Gastroesophageal sphincter (tissue), 4 donors: Measurements from ENCODE around the gene USP40. TPM values are rescaled to one million over a fixed set of nuclear protein-coding genes. Genes with fewer than 3 reads are reported as not detected.

ENCODE experiments used
- ATAC-seq: fragments of 150-250 bp; one replicate; pipeline ENCODE4 v1.9.1; 2016; ENCODE audit warnings: mild to moderate bottlenecking, moderate library complexity
- H3K27ac ChIP-seq, 4 donors: fragments of 200-600 bp; sonication (generic) in 3 of 4; 1 replicate in 3 of 4; 2 replicates in 1 of 4; pipeline ENCODE4 v1.5.1; 2016 to 2019
- H3K27me3 ChIP-seq: fragments of 200-600 bp; sonication (generic); one replicate; pipeline ENCODE4 v1.5.1; 2019
- H3K36me3 ChIP-seq, 2 donors: fragments of 200-600 bp; sonication (generic); one replicate each; pipeline ENCODE4 v1.5.1; 2019; ENCODE audit warnings: control low read depth in 1 of 2
- H3K4me1 ChIP-seq, 3 donors: fragments of 200-600 bp; sonication (generic); 1 replicate in 2 of 3; 2 replicates in 1 of 3; pipeline ENCODE4 v1.5.1; 2016 to 2019; ENCODE audit warnings: control low read depth in 2 of 3
- H3K4me3 ChIP-seq, 2 donors: fragments of 200-600 bp; sonication (generic); one replicate each; pipeline ENCODE4 v1.5.1; 2019; ENCODE audit warnings: mild to moderate bottlenecking in 1 of 2, moderate library complexity in 1 of 2
- H3K9me3 ChIP-seq, 3 donors: fragments of 200-600 bp; sonication (generic); one replicate each; pipeline ENCODE4 v1.5.1; 2017 to 2019; ENCODE audit warnings: control low read depth in 2 of 3
- EP300 ChIP-seq: sonication (generic); formaldehyde crosslinking; IDR thresholded peaks from one replicate; pipeline ENCODE4 v1.6.1; 2017; ENCODE audit warnings: antibody characterized with exemption, mild to moderate bottlenecking
- POLR2A ChIP-seq, 2 donors: fragments of 450-650 bp; IDR thresholded peaks; one replicate each; pipeline ENCODE4 v1.6.1; 2017; ENCODE audit warnings: antibody characterized with exemption in 2 of 2, mild to moderate bottlenecking in 2 of 2, moderate library complexity in 1 of 2
- POLR2AphosphoS5 ChIP-seq: sonication (generic); formaldehyde crosslinking; IDR thresholded peaks from one replicate; pipeline ENCODE4 v1.6.1; 2017; ENCODE audit warnings: antibody characterized with exemption
- WGBS, 2 donors: methylation state at CpG; one replicate each; pipeline ENCODE4 v1.1.5; 2018; ENCODE audit warnings: low coverage in 1 of 2; 5-methylcytosine and 5-hydroxymethylcytosine counted together
- total RNA-seq, 4 donors: library from RNA; depleted of rRNA; stranded (reverse); fragments of >200 nt; gene quantifications; one replicate each; pipeline ENCODE4 v1.1.0, GENCODE V29; 2016
- TF ChIP-seq, protein P1 (sequence below), 4 experiments: fragments of 200-600 bp in 2 of 4; fragments of 450-650 bp in 2 of 4; sonication (generic) in 1 of 4; IDR thresholded peaks; one replicate each; pipeline ENCODE4 v1.5.1; 2017 to 2019; ENCODE audit warnings: antibody characterized with exemption in 4 of 4, mild to moderate bottlenecking in 2 of 4, moderate library complexity in 2 of 4

USP40 gene
- total RNA-seq, 4 donors from 2014 or later = 13.5 to 52.6 (median 18.2) TPM

DNA sequence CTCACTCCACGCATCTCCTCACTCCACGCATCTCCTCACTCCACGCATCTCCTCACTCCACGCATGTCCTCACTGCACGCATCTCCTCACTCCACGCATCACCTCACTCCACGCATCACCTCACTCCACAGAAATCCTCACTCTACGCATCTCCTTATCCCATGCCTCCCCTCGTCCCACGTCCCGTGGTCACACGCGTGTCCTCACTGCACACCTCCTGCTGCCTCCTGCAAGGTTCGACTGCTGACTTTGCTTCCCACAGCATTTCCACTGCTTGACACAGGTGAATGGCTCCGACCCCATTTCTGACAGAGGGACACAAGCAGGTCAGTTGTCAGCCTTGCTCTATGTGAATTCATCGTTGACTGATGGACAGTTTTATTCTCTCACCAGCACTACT, 103.0 kb downstream of the USP40 start:
- Histone ChIP-seq H3K27me3 (no peaks in the 10 kb centered on the region), H3K27ac (no peak overlapping the region), H3K4me3 (no peak overlapping the region), H3K36me3 (peaks cover 0 to 100% of the 10 kb centered on the region in 2 donors), H3K4me1 (no peaks in the 10 kb centered on the region), H3K9me3 (no peaks in the 10 kb centered on the region)
- whole genome bisulfite sequencing, 2 donors = 86 to 90% methylated on average over 12 to 15 of the region's 16 CpGs
- ATAC-seq = no peak
- no peak for TF ChIP-seq POLR2AphosphoS5
- no peak for TF ChIP-seq EP300
- TF ChIP-seq POLR2A (IDR thresholded peaks at IDR 0.05) = no peak
- TF ChIP-seq, protein P1, sequence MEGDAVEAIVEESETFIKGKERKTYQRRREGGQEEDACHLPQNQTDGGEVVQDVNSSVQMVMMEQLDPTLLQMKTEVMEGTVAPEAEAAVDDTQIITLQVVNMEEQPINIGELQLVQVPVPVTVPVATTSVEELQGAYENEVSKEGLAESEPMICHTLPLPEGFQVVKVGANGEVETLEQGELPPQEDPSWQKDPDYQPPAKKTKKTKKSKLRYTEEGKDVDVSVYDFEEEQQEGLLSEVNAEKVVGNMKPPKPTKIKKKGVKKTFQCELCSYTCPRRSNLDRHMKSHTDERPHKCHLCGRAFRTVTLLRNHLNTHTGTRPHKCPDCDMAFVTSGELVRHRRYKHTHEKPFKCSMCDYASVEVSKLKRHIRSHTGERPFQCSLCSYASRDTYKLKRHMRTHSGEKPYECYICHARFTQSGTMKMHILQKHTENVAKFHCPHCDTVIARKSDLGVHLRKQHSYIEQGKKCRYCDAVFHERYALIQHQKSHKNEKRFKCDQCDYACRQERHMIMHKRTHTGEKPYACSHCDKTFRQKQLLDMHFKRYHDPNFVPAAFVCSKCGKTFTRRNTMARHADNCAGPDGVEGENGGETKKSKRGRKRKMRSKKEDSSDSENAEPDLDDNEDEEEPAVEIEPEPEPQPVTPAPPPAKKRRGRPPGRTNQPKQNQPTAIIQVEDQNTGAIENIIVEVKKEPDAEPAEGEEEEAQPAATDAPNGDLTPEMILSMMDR (IDR thresholded peaks at IDR 0.05) = no peak

DNA sequence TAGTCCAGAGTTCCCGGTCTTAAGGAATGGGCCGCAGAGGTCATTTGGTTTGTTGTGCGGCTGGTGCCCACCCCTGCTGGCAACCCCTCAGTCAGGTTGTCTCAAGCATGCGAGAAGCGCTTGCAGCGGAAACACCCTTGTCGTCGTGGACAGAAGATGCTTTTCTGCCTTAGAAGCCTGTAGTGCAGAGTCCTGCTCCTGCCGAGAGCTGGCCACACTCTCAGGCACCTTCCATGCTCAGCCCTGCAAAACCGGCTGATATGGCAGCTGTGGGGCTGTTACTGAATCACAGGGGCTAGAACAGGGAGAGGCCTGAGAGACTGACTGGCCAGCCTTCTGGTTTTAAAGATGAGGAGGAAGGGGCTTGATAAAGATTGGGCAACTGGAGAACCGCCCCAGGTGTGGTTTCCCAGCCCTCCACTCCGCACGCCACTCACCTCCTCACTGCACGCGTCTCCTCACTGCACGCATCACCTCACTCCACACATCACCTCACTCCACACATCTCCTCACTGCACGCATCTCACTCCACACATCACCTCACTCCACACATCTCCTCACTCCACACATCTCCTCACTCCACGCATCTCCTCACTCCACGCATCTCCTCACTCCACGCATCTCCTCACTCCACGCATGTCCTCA, 103.6 kb downstream of the USP40 start:
- Histone ChIP-seq H3K36me3 (peaks cover 0 to 100% of the 10 kb centered on the region in 2 donors), H3K4me1 (no peaks in the 10 kb centered on the region), H3K4me3 (no peak overlapping the region), H3K27ac (no peak overlapping the region), H3K27me3 (no peaks in the 10 kb centered on the region), H3K9me3 (no peaks in the 10 kb centered on the region)
- no peak for TF ChIP-seq POLR2AphosphoS5
- TF ChIP-seq EP300 = no peak
- TF ChIP-seq, protein P1 (IDR thresholded peaks at IDR 0.05) = no peak
- no peak for TF ChIP-seq POLR2A (IDR thresholded peaks at IDR 0.05)
- ATAC-seq = no peak
- WGBS, 2 donors = 93 to 94% methylated on average over 11 of the region's 21 CpGs

DNA sequence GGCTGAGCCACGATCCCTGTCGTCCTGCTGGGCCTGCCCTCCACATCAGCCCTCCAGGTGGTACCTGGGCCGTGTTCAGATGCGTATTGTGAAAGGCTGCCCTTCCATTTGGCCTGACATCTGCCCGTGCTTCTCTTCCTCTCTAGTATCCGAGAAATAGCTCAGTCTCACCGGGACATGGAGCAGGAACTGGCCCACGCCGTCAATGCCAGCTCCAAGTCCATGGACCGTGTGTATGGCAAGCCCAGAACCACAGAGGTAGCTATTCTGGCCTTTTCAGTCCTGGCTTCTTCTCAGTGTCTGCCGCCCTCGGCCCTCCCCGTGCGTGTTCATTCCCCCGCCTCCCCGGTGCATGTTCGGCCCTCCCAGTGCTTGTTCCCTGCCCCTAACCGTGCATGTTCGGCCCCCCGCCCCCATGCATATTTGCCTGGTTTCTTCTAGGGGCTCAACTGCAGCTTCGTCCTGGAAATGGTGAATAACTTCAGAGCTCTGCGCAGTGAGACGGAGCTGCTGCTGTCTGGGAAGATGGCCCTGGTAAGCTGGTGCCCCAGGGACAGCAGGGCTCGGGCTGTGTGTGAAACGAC, 104.3 kb downstream of the USP40 start:
- no peak for ATAC-seq
- Histone ChIP-seq H3K36me3 (peaks cover 0 to 100% of the 10 kb centered on the region in 2 donors), H3K27me3 (no peaks in the 10 kb centered on the region), H3K27ac (no peak overlapping the region), H3K9me3 (no peaks in the 10 kb centered on the region), H3K4me3 (no peak overlapping the region), H3K4me1 (no peaks in the 10 kb centered on the region)
- TF ChIP-seq EP300 (no peak), POLR2AphosphoS5 (no peak), POLR2A (IDR thresholded peaks at IDR 0.05) (no peak)
- TF ChIP-seq, protein P1 (IDR thresholded peaks at IDR 0.05) = no peak
- 92 to 94% methylated on average over 6 to 10 of the region's 25 CpGs for WGBS, 2 donors

DNA sequence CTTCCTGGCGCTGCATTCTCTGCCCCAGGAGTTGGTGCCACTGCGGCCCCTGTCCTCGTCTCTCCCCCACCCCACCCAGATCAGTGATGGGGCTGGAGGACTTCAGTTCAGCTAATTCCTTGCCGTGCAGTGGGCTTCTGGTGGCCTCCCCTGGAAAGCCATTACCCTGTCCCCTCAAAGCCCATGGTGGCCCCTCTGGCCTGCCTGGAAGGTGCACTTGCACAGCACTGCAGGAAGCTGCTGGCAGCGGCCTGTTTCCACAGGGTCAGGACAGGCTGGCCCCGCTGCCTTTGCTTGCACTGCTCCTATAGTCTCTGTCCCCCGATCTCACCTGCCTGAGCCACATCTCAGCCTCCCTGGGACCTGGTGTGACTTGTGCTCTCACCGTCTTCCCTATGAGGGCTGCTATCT, 105.1 kb downstream of the USP40 start:
- Histone ChIP-seq H3K4me3 (no peak overlapping the region), H3K27ac (no peak overlapping the region), H3K9me3 (no peaks in the 10 kb centered on the region), H3K4me1 (no peaks in the 10 kb centered on the region), H3K27me3 (no peaks in the 10 kb centered on the region), H3K36me3 (peaks cover 0 to 100% of the 10 kb centered on the region in 2 donors)
- no peak for ATAC-seq
- no peak for TF ChIP-seq POLR2AphosphoS5
- TF ChIP-seq, protein P1 (IDR thresholded peaks at IDR 0.05) = no peak
- no peak for TF ChIP-seq EP300
- TF ChIP-seq POLR2A (IDR thresholded peaks at IDR 0.05) = no peak
- WGBS, 2 donors = 100% methylated on average over 1 of the region's 8 CpGs; no CpG with 5 or more reads in 1 of the 2 donors
